ENCODE measurements around the gene TUFT1. TPM values are rescaled to one million over a fixed set of nuclear protein-coding genes. Genes with fewer than 3 reads are reported as not detected.
A peak's percentile ranks its signal among the peaks of the same experiment; 100 is the strongest.

TUFT1 gene
- total and polyA plus RNA-seq, 8 donors = 1.2 to 30.4 (median 12.3) TPM

DNA sequence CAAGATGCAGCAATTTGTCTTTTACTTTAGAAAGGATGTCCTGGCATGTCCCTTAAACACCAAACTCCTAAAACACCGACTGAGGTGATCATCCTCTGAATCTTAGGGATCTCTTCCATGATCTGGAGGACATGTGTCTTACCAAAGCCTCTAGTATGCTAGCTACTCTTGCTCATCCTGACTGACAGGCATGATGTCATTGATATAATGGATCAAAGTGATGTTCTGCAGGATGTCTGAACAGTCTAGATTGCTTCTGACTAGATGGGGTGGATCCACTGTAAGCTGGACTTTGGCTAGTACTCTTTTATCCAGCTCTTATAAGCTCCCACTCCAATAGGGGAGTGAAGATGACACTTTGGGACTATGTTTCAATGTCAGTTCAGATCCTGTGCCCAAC is 40.2 kb upstream of the TUFT1 start:
- intact Hi-C loops (cut with DNase I; ENCODE audit: low total_unique reads) = no loop called here
- DNase-seq = no peak
- H3K9me3 ChIP-seq = no peaks in the 10 kb centered on the region
- no peak overlapping the region for H3K4me3 ChIP-seq
- H3K36me3 ChIP-seq = no peaks in the 10 kb centered on the region
- 87 to 92% (median 90%) methylated on average over 1 of the region's 1 CpG for WGBS, 5 donors
- no peaks in the 10 kb centered on the region for H3K27me3 ChIP-seq
- peaks cover 0 to 6% (median 2%) of the 10 kb centered on the region in 4 donors for H3K4me1 ChIP-seq
- no peak overlapping the region for H3K27ac ChIP-seq
- no peak for TF ChIP-seq POLR2AphosphoS5 (IDR thresholded peaks at IDR 0.05)
- TF ChIP-seq, protein P1, sequence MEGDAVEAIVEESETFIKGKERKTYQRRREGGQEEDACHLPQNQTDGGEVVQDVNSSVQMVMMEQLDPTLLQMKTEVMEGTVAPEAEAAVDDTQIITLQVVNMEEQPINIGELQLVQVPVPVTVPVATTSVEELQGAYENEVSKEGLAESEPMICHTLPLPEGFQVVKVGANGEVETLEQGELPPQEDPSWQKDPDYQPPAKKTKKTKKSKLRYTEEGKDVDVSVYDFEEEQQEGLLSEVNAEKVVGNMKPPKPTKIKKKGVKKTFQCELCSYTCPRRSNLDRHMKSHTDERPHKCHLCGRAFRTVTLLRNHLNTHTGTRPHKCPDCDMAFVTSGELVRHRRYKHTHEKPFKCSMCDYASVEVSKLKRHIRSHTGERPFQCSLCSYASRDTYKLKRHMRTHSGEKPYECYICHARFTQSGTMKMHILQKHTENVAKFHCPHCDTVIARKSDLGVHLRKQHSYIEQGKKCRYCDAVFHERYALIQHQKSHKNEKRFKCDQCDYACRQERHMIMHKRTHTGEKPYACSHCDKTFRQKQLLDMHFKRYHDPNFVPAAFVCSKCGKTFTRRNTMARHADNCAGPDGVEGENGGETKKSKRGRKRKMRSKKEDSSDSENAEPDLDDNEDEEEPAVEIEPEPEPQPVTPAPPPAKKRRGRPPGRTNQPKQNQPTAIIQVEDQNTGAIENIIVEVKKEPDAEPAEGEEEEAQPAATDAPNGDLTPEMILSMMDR (IDR thresholded peaks at IDR 0.05) = no peak
- TF ChIP-seq POLR2A (IDR thresholded peaks at IDR 0.05) = no peak
- no peak for TF ChIP-seq EP300 (IDR thresholded peaks at IDR 0.05)

DNA sequence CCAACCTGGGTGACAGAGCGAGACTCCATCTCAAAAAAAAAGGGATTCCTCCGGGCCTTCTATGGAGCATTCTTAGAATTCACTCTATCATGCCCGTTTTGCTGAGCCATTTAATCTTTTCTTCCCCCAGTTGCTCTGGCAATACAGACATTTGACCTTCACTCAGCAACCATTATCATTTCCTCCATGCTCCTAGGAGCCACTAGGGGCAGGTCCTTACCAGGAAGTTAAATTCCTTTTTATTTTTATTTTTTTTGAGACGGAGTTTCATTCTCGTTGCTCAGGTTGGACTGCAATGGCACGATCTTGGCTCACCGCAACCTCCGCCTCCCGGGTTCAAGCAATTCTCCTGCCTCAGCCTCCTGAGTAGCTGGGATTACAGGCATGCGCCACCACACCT is 38.6 kb upstream of the TUFT1 start:
- Histone ChIP-seq H3K27ac (peak overlapping the region in 1 of 5 donors; percentile 14), H3K36me3 (no peaks in the 10 kb centered on the region), H3K27me3 (no peaks in the 10 kb centered on the region), H3K4me3 (no peak overlapping the region), H3K9me3 (no peaks in the 10 kb centered on the region), H3K4me1 (peaks cover 0 to 4% (median 0%) of the 10 kb centered on the region in 4 donors)
- intact Hi-C loops (cut with DNase I; ENCODE audit: low total_unique reads) = no loop called here
- DNase-seq = peak in 1 of 2 donors; percentile 63
- TF ChIP-seq EP300 (IDR thresholded peaks at IDR 0.05) (no peak), POLR2AphosphoS5 (IDR thresholded peaks at IDR 0.05) (peak in 1 of 3 donors; percentile 15), POLR2A (IDR thresholded peaks at IDR 0.05) (no peak)
- TF ChIP-seq, protein P1 (IDR thresholded peaks at IDR 0.05) = peak in 4 of 7 experiments; percentile 11 to 33 (median 18)
- 46 to 77% (median 60%) methylated on average over 10 of the region's 10 CpGs for WGBS, 5 donors

DNA sequence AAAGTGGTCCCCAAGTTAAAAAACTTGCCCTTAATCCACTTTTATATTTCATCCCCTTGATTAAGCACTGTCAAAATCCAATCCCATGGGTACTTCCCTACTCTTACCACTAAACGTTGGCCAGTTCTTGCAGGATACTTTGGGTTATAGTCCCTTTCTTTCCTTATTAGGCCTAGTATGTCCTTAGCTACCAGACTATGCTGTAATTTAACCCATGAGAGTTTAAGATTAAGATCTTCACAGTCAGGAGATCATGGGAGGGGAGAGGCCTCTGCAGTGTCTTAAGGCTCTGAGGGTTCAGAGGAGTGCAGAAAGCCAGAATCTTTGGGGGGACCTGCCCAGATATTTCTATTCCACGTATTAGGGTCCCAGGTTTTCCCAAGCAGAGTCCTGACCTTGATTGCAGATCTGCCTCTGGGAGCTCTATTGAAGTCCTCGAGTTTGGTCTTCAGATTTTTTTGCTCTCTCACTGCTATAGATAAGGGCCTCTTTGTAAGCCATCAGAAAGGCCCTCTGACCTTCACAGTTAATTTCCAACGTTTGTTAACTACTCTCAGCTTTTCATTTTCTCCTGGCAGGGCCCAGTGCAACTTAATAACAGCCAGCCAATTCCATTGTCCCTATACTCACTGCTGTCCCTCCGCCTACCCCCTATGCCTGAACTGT is 37.9 kb upstream of the TUFT1 start:
- TF ChIP-seq EP300 (IDR thresholded peaks at IDR 0.05) (no peak), POLR2A (IDR thresholded peaks at IDR 0.05) (no peak), POLR2AphosphoS5 (IDR thresholded peaks at IDR 0.05) (no peak)
- TF ChIP-seq, protein P1 (IDR thresholded peaks at IDR 0.05) = no peak
- H3K27ac ChIP-seq = peak overlapping the region in 1 of 5 donors; percentile 14
- no peak for DNase-seq
- H3K27me3 ChIP-seq = no peaks in the 10 kb centered on the region
- no peaks in the 10 kb centered on the region for H3K36me3 ChIP-seq
- intact Hi-C loops (cut with DNase I; ENCODE audit: low total_unique reads) = no loop called here
- WGBS, 5 donors = 53 to 60% (median 55%) methylated on average over 5 of the region's 5 CpGs
- H3K4me1 ChIP-seq = peaks cover 0 to 4% (median 0%) of the 10 kb centered on the region in 4 donors
- no peak overlapping the region for H3K4me3 ChIP-seq
- H3K9me3 ChIP-seq = no peaks in the 10 kb centered on the region

DNA sequence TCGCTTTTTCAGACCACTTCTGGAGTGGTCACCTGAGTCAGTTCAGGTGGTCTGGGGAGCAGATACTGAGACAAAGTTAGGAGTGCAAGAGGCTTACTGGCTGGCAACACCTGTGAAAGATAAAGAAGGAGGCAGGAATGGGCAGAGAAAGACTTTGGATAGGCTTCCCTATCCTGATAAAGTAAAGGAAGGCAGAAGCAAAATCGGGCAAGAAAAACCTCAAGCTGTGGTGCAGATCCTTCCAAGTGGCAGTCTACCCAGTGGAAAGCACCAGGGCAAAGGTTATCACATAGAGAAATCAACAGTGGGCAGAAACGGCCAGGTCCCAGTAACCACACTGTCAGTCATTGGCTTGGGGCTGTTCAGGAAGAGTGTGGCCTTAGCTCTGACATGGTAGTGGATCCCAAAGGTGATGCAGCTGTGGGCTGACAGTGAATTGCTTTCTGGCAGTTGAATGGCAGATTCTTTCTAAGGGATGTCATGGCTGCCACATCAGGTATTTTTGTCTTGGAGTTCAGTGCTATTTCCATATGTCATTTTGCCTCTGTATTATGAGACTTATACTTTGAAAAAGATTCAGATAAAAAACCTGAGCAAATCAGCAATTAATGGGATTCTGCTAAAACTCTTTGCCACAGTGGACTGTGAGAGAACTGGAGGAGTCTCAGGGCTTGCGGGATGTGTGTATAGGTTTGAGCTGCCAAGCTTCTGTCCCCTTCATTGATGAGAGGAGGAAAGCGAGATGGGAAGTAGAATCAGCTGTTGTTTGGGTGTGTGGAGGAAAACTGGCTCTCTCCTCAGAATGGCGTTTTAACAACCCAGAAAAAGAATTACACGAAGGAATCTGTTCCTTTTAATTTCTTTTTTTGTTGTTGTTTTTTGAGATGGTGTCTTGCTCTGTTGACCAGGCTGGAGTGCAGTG is 37.0 kb upstream of the TUFT1 start:
- WGBS, 5 donors = 63 to 72% (median 70%) methylated on average over 7 of the region's 7 CpGs

More for the DNA sequence above, 37.0 kb upstream of the TUFT1 start:
- H3K27ac ChIP-seq = peak overlapping the region in 1 of 5 donors; percentile 14
- H3K36me3 ChIP-seq = no peaks in the 10 kb centered on the region
- intact Hi-C loops (cut with DNase I; ENCODE audit: low total_unique reads) = no loop called here
- H3K4me1 ChIP-seq = peaks cover 0 to 4% (median 0%) of the 10 kb centered on the region in 4 donors
- no peaks in the 10 kb centered on the region for H3K27me3 ChIP-seq
- H3K9me3 ChIP-seq = no peaks in the 10 kb centered on the region
- TF ChIP-seq POLR2AphosphoS5 (IDR thresholded peaks at IDR 0.05) (no peak), POLR2A (IDR thresholded peaks at IDR 0.05) (no peak), EP300 (IDR thresholded peaks at IDR 0.05) (no peak)
- TF ChIP-seq, protein P1 (IDR thresholded peaks at IDR 0.05) = no peak
- DNase-seq = no peak
- no peak overlapping the region for H3K4me3 ChIP-seq

Measured in stomach (tissue), 9 donors.